WERI-Rb-1 (cell line): ENCODE results near the gene THNSL1.

Experiments used
- DNase-seq: peaks from one replicate; pipeline ENCODE4 v3.0.0-alpha.2; 2020
- H3K27ac ChIP-seq: fragments of 250-450 bp; sonication (Bioruptor Pico); 2 replicates; pipeline ENCODE4 v1.5.1; 2020; ENCODE audit warnings: mild to moderate bottlenecking, moderate library complexity
- H3K27me3 ChIP-seq: fragments of 250-450 bp; sonication (Bioruptor Pico); 2 replicates; pipeline ENCODE4 v1.5.1; 2021; ENCODE audit warnings: mild to moderate bottlenecking, low read depth, moderate library complexity; ENCODE audit not compliant: insufficient read depth, severe bottlenecking
- H3K36me3 ChIP-seq: fragments of 250-450 bp; sonication (Bioruptor Pico); 2 replicates; pipeline ENCODE4 v1.5.1; 2020; ENCODE audit warnings: mild to moderate bottlenecking, moderate library complexity
- H3K4me3 ChIP-seq: 2 replicates; pipeline ENCODE4 v1.5.1; 2011; ENCODE audit warnings: low read depth, mild to moderate bottlenecking, control low read depth, low read length
- H3K9me3 ChIP-seq: fragments of 250-450 bp; sonication (Bioruptor Pico); 2 replicates; pipeline ENCODE4 v1.5.1; 2021; ENCODE audit warnings: mild to moderate bottlenecking, moderate library complexity; ENCODE audit not compliant: severe bottlenecking
- TF ChIP-seq, protein P1 (sequence below): IDR thresholded peaks from 2 replicates; pipeline ENCODE4 v1.5.1; 2011; ENCODE audit warnings: low read depth, mild to moderate bottlenecking, control low read depth, inconsistent platforms, low read length

THNSL1 gene

GRCh38 chr10:25061711-25062449, 45.5 kb downstream of the THNSL1 start:
- H3K27me3 ChIP-seq, result no peaks in the 10 kb centered on the region
- H3K27ac ChIP-seq, result no peak overlapping the region
- no peaks in the 10 kb centered on the region for H3K9me3 ChIP-seq
- no peak for DNase-seq
- TF ChIP-seq, protein P1, sequence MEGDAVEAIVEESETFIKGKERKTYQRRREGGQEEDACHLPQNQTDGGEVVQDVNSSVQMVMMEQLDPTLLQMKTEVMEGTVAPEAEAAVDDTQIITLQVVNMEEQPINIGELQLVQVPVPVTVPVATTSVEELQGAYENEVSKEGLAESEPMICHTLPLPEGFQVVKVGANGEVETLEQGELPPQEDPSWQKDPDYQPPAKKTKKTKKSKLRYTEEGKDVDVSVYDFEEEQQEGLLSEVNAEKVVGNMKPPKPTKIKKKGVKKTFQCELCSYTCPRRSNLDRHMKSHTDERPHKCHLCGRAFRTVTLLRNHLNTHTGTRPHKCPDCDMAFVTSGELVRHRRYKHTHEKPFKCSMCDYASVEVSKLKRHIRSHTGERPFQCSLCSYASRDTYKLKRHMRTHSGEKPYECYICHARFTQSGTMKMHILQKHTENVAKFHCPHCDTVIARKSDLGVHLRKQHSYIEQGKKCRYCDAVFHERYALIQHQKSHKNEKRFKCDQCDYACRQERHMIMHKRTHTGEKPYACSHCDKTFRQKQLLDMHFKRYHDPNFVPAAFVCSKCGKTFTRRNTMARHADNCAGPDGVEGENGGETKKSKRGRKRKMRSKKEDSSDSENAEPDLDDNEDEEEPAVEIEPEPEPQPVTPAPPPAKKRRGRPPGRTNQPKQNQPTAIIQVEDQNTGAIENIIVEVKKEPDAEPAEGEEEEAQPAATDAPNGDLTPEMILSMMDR, result no peak
- no peaks in the 10 kb centered on the region for H3K36me3 ChIP-seq
- no peak overlapping the region for H3K4me3 ChIP-seq

DNA sequence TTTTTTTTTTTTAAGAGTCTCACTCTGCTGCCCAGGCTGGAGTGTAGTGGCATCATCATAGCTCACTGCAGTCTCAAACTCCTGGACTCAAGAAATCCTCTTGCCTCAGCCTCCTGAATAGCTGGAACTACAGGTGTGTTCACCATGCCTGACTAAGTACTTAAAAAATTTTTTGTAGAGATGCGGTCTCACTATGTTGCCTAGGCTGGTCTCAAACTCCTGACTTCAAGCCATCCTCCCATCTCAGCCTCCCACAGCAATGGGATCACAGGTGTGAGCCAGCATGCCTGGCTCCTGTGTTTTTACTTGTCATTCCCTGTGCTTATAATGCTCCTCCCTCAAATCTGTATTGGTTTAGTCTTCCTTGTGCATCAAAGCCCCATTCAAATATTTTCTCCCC, 46.7 kb downstream of the THNSL1 start:
- H3K4me3 ChIP-seq, result no peak overlapping the region
- no peak overlapping the region for H3K27ac ChIP-seq
- H3K9me3 ChIP-seq, result no peaks in the 10 kb centered on the region
- no peak for DNase-seq
- TF ChIP-seq, protein P1, result no peak
- H3K36me3 ChIP-seq, result no peaks in the 10 kb centered on the region
- no peaks in the 10 kb centered on the region for H3K27me3 ChIP-seq

- TF ChIP-seq, protein P1, result no peak
- Histone ChIP-seq H3K4me3 (no peak overlapping the region), H3K27ac (no peak overlapping the region), H3K36me3 (no peaks in the 10 kb centered on the region), H3K9me3 (no peaks in the 10 kb centered on the region), H3K27me3 (no peaks in the 10 kb centered on the region)
- no peak for DNase-seq
Measured at GRCh38 chr10:25063644-25064043, 47.2 kb downstream of the THNSL1 start.

GRCh38 chr10:25064401-25064800, 48.0 kb downstream of the THNSL1 start:
- no peak overlapping the region for H3K27ac ChIP-seq
- H3K27me3 ChIP-seq, result no peaks in the 10 kb centered on the region
- DNase-seq, result no peak
- TF ChIP-seq, protein P1, result no peak
- no peak overlapping the region for H3K4me3 ChIP-seq
- no peaks in the 10 kb centered on the region for H3K9me3 ChIP-seq
- no peaks in the 10 kb centered on the region for H3K36me3 ChIP-seq

DNA sequence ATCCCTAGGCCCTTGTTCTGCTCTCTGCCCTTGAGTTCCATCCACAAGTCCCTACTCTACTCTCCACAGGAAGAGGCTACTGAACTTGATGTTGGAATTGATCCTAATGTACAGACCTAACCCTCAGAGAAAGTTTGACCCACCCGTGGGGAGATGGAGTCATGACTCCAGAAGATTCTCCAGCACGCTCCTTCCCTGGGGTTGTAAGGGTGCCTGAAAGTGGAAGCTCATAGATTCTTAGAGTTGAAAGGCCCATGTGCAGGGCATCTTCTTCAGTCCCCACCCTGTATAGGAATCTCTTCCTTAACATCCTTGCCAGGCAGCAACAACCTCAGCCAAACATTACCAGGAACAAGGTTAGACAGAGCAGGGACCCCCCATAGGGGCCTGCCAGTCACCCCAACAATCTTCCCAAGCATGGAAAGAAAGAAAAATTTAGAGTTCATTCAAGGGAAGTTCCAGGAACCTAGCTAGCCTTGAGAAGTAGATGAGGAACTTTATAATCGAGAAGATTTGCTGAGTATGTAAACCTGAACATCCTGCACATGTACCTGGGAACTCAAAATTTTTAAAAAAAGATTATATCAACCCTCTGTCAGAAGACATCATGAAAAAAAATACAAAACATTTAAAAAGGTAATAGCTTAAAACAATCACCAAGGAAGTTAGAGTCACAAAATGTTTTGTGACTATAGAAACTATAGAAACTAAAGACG, 49.5 kb downstream of the THNSL1 start:
- Histone ChIP-seq H3K27me3 (no peaks in the 10 kb centered on the region), H3K36me3 (no peaks in the 10 kb centered on the region), H3K9me3 (no peaks in the 10 kb centered on the region), H3K27ac (no peak overlapping the region), H3K4me3 (no peak overlapping the region)
- TF ChIP-seq, protein P1, result no peak
- no peak for DNase-seq
